Measurements from ENCODE around the gene CD209. TPM values are rescaled to one million over a fixed set of nuclear protein-coding genes. Genes with fewer than 3 reads are reported as not detected.
A peak's percentile ranks its signal among the peaks of the same experiment; 100 is the strongest.
"Not testable (repeated sequence)": the region's sequence is repeated elsewhere in the genome, so short reads cannot be mapped to it uniquely, and the experiment has no call there.

Gene CD209, protein sequence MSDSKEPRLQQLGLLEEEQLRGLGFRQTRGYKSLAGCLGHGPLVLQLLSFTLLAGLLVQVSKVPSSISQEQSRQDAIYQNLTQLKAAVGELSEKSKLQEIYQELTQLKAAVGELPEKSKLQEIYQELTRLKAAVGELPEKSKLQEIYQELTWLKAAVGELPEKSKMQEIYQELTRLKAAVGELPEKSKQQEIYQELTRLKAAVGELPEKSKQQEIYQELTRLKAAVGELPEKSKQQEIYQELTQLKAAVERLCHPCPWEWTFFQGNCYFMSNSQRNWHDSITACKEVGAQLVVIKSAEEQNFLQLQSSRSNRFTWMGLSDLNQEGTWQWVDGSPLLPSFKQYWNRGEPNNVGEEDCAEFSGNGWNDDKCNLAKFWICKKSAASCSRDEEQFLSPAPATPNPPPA
- total RNA-seq = not detected in 2 replicates

DNA sequence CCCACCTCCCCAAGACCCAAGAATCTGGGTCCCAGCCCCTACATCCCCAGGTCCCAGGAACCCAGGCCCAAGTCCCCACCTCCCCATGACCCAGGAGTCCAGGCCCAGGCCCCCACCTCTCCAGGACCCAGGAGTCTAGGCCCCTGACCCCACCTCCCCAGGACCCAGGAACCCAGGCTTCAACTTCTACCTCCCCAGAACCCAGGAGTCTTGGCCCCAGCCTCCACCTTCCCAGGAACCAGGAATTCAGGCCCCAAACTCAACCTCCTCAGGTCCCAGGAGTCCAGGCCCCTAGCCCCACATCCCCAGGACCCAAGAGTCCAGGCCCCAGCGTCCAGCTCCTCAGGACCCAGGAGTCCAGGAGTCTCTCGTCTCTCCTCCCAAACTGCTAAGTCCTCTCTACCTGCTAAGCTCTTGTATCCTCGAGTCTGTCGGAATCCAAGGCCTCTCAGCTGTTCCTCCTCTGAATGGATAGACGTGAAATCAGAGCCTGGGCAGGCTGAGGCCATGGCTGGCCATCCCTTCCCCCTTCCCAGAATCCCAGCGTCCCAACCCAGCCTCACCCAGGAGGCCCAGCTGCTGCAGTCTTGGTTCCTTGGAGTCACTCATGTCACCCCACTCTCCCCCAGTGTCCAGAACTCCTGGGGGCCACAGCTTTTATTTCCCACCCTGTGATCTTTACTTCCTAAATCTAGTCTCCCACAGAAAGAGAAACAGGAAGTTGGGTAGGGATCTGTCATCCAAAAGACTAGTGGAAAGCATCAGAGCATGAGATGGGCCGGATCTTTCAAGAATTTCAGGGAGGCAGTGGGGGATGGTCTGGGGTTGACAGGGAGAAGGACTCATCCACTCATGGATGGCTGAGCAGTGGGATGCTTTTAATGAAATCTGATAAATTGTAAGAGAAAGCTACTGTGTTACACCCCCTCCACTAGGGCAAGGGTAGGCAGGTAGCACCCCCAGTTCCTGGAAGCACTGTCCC is at the start of gene CD209:
Gene CD209 (minus strand): TSS at position 632 of the 982 bp plus-strand sequence. CDS start 23 bp downstream, at position 609.
- Mint-ChIP-seq H3K4me3 (no peak within 1 kb of the TSS), H3K36me3 (ENCODE audit: low read depth) (no peaks in the 10 kb centered on the region), H3K27me3 (ENCODE audit: insufficient read depth) (peaks cover 5% of the 10 kb centered on the region), H3K9me3 (peaks cover 30% of the 10 kb centered on the region), H3K4me1 (ENCODE audit: low read depth) (peaks cover 9% of the 10 kb centered on the region), H3K27ac (no peak within 1 kb of the TSS)
- intact Hi-C loops (cut with micrococcal nuclease) = no loop called here
- DNase-seq (ENCODE audit: low spot score) = no peak

DNA sequence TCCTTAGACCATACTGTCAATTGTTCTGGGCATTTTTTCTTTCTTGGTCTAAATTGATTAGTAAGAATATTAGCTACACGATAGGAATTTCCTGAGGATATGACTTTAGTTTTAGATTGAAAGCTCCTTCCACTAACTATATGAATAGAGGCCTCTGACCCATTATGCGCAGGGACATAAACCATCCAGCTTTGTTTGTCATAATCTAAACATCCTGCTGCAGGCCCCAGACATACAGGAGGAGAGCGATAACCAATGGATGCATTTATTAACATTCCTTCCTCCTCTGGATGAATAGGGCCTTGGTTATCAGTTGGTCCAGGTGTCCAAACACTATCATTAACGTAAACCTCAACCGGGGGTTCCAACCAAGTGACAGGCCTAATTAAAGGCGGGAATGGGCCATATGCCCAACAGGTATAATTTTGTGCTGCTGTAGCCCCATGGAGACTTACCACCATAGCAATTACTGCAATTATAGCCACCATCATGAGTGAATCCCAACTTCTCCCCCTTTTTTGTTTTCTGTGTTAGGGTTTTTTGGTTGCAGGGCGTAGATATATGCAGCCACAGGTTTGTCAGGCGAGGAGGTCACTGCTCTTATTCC is 48.3 kb upstream of the CD209 start:
- Mint-ChIP-seq H3K27me3 (ENCODE audit: insufficient read depth) (peaks cover 29% of the 10 kb centered on the region), H3K27ac (no peak overlapping the region), H3K4me3 (no peak overlapping the region), H3K36me3 (ENCODE audit: low read depth) (no peaks in the 10 kb centered on the region), H3K9me3 (no peaks in the 10 kb centered on the region), H3K4me1 (ENCODE audit: low read depth) (peaks cover 11% of the 10 kb centered on the region)
- intact Hi-C loops (cut with micrococcal nuclease) = loop anchor here (10.0 kb wide), 1 partner anchor 441 kb away; no protein-coding TSS in a partner anchor
- DNase-seq (ENCODE audit: low spot score) = no peak

DNA sequence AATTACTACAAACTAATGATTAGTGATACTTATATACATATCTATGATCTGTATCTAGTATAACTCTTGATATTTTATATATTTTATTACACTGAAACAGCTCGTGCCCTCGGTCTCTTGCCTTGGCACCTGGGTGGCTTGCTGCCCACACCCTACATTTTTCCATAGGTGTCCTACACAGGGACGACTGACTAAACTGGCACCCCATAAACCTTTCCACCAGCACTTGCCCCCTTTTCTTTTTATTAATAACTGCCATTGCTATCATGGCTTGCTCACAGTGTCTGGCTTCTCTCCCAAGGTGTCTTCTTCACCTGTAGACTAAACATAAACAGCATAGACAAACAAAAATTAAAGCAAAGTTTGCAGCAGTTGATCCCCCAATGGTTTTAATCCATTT is 46.2 kb upstream of the CD209 start:
- intact Hi-C loops (cut with micrococcal nuclease) = loop anchor here (10.0 kb wide), 1 partner anchor 439 kb away; no protein-coding TSS in a partner anchor
- H3K27me3 Mint-ChIP-seq (ENCODE audit: insufficient read depth) = peaks cover 32% of the 10 kb centered on the region
- no peak for DNase-seq (ENCODE audit: low spot score)

DNA sequence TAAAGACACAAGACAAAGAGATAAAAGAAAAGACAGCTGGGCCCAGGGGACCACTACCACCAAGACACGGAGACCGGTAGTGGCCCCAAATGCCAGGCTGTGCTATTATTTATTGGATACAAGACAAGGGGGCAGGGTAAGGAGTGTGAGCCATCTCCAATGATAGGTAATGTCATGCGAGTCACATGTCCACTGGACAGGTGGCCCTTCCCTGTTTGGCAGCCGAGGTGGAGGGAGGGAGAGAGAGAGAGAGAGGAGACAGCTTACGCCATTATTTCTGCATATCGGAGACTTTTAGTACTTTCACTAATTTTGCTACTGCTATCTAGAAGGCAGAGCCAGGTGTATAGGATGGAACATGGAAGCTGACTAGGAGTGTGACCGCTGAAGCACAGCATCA is 45.4 kb upstream of the CD209 start:
- H3K4me1 Mint-ChIP-seq (ENCODE audit: low read depth); H3K9me3 Mint-ChIP-seq; H3K36me3 Mint-ChIP-seq (ENCODE audit: low read depth); H3K4me3 Mint-ChIP-seq; H3K27ac Mint-ChIP-seq; DNase-seq (ENCODE audit: low spot score): not testable (repeated sequence)
- peaks cover 37% of the 10 kb centered on the region for H3K27me3 Mint-ChIP-seq (ENCODE audit: insufficient read depth)
- intact Hi-C loops (cut with micrococcal nuclease) = loop anchor here (10.0 kb wide), 1 partner anchor 438 kb away; no protein-coding TSS in a partner anchor

More for the DNA sequence above, 46.2 kb upstream of the CD209 start:
- H3K4me3 Mint-ChIP-seq = no peak overlapping the region
- peak overlapping the region; percentile 5 for H3K27ac Mint-ChIP-seq
- no peaks in the 10 kb centered on the region for H3K9me3 Mint-ChIP-seq
- no peaks in the 10 kb centered on the region for H3K4me1 Mint-ChIP-seq (ENCODE audit: low read depth)
- H3K36me3 Mint-ChIP-seq (ENCODE audit: low read depth) = no peaks in the 10 kb centered on the region

DNA sequence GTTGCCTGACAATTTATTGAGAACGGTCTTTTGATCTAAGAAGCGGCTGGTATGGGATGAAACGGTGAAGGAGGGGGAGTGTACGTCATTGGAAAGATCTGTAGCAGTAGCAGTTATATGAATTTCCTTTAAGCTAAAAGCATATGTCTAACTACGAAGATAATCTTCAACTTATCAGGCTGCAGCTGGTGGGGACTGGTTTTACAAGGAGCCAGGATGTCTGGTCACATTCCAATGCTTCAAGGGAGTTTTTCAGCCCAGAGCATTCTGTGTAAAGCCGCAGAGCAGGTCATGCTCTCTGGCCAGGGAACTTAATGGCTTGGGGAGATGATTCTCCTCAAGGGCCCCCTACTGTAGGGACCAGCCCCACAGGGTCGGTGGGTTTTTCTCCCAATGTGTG is 44.9 kb upstream of the CD209 start:
- Mint-ChIP-seq H3K9me3 (no peaks in the 10 kb centered on the region), H3K4me3 (no peak overlapping the region), H3K4me1 (ENCODE audit: low read depth) (no peaks in the 10 kb centered on the region), H3K27me3 (ENCODE audit: insufficient read depth) (peaks cover 39% of the 10 kb centered on the region), H3K36me3 (ENCODE audit: low read depth) (no peaks in the 10 kb centered on the region), H3K27ac (no peak overlapping the region)
- no peak for DNase-seq (ENCODE audit: low spot score)
- intact Hi-C loops (cut with micrococcal nuclease) = loop anchor here (10.0 kb wide), 1 partner anchor 437 kb away; no protein-coding TSS in a partner anchor

DNA sequence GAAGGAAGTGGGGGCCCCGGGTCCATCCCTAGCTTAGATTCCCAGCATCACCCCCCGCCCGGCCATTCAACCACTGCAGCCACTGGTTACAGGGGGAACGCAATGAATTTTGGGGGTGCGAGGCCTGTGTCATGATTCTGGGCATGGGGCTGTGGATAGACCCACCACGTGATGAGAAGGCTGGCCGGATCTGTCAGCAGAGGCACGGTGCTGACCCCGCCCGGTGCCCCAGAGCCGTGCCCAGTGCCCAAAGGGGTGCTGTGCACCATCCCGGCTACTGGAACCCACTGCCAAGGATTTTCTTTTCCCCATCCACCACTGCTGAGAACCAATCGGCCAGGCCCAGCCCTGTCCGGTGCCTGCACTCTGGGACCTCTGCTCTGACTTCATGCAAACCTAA is 43.1 kb upstream of the CD209 start:
- Mint-ChIP-seq H3K4me1 (ENCODE audit: low read depth) (no peaks in the 10 kb centered on the region), H3K27ac (no peak overlapping the region), H3K27me3 (ENCODE audit: insufficient read depth) (peaks cover 40% of the 10 kb centered on the region), H3K36me3 (ENCODE audit: low read depth) (no peaks in the 10 kb centered on the region), H3K4me3 (no peak overlapping the region), H3K9me3 (peaks cover 3% of the 10 kb centered on the region)
- no peak for DNase-seq (ENCODE audit: low spot score)
- intact Hi-C loops (cut with micrococcal nuclease) = loop anchor here (10.0 kb wide), 1 partner anchor 436 kb away; no protein-coding TSS in a partner anchor

DNA sequence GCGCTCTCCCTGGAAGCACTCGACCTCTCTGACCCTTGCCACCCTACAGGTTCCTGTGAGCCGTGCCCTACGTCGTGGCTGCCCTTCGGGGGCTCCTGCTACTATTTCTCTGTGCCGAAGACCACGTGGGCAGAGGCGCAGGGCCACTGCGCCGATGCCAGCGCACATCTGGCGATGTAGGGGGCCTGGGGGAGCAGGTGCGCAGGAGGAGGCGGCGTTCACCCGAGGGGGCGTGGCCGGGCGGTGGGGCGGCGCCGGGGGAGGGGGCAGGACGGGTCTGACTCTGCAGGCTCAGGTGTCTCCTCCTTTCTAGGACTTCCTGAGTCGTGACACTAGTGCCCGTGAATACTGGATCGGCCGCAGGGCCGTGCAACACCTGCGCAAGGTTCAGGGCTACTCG is 42.1 kb upstream of the CD209 start:
- no peak overlapping the region for H3K4me3 Mint-ChIP-seq
- H3K27me3 Mint-ChIP-seq (ENCODE audit: insufficient read depth) = peaks cover 43% of the 10 kb centered on the region
- intact Hi-C loops (cut with micrococcal nuclease) = no loop called here
- peaks cover 4% of the 10 kb centered on the region for H3K9me3 Mint-ChIP-seq
- no peaks in the 10 kb centered on the region for H3K4me1 Mint-ChIP-seq (ENCODE audit: low read depth)
- H3K36me3 Mint-ChIP-seq (ENCODE audit: low read depth) = no peaks in the 10 kb centered on the region
- no peak overlapping the region for H3K27ac Mint-ChIP-seq
- DNase-seq (ENCODE audit: low spot score) = no peak

DNA sequence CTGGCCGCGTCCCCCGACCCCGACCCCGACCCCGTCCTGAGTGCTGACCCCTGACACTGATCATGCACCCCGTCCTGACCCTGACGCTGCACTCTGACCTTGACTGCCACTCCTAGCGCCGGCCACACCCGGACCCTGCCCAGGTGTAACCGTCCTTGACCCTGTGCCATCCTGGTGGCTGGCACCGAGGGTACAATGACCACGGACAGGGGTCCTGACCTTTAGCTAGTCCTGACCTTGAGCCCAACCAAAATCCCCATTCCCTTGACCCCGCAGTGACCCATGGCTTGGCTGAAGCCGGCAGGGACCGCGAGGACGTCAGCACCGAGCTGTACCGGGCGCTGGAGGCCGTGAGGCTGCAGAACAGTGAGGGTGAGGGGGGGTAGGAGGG is 41.6 kb upstream of the CD209 start:
- Mint-ChIP-seq H3K4me3 (no peak overlapping the region), H3K4me1 (ENCODE audit: low read depth) (no peaks in the 10 kb centered on the region), H3K27ac (no peak overlapping the region), H3K9me3 (peaks cover 4% of the 10 kb centered on the region), H3K36me3 (ENCODE audit: low read depth) (no peaks in the 10 kb centered on the region), H3K27me3 (ENCODE audit: insufficient read depth) (peaks cover 44% of the 10 kb centered on the region)
- no peak for DNase-seq (ENCODE audit: low spot score)
- intact Hi-C loops (cut with micrococcal nuclease) = no loop called here

DNA sequence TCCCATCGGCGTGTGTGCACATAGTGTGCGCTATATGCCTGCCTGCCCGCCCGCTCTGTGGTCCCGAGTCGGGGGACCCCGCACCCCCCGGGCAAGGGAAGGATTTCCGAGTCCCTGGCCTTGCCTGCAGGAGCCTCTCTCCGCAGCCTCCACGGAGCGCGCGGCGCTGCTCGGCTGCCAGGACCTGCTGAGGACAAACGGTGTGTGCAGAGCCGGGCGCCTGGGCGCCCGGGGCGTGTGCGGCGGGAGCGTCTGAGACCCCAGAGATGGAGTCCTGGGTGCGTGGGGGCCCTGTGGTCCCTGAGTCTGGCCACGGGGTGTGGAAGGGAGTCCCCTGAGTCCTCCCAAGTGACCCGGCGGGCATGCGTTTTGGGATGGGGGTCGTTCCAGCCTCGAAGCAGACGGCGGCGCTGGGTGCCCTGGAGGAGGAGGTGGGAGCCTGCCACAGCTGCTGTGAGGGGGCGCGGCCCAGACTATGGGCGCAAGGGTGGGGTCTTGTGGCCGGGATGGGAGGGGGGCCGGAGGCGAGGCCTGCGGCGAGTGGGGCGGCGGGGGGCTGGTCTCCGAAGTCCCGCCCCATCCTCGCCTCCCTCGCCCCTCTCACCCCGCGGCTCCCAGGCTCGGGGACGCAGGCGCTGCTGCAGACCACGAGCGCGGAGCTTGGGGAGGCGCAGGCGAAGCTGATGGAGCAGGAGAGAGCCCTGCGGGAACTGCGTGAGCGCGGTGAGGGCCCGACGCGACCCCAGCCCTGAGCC is 41.0 kb upstream of the CD209 start:
- Mint-ChIP-seq H3K36me3 (ENCODE audit: low read depth) (no peaks in the 10 kb centered on the region), H3K27me3 (ENCODE audit: insufficient read depth) (peaks cover 48% of the 10 kb centered on the region), H3K4me3 (no peak overlapping the region), H3K4me1 (ENCODE audit: low read depth) (no peaks in the 10 kb centered on the region), H3K27ac (no peak overlapping the region), H3K9me3 (peaks cover 4% of the 10 kb centered on the region)
- intact Hi-C loops (cut with micrococcal nuclease) = no loop called here
- DNase-seq (ENCODE audit: low spot score) = no peak

DNA sequence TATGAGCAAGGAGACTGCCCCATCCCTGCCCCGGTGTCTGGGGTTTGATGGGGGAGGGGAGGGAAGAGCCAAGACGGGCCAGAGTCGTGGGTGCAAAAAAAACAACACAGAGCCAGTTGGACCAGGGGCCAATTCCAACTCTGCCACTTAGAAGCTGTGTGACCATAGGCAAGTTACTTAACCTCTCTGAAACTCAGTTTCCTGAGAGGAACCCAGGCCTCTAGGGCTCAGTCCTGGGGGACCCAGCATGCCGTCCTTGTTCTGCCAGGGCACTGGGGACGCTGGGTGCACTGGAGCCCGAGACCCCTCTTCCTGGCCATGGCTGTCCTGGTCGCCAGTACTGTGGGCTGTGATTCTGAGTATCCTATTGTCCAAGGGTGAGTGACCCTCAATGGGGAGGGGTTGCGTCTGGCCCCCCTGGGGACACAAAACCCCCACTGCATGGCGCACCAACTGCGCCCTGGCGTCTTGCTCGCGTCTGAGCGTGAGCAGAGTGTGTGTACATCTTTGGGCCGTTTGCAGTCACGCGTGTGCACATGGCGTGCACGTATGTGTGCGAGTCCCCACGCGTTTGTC is 40.4 kb upstream of the CD209 start:
- H3K27me3 Mint-ChIP-seq (ENCODE audit: insufficient read depth) = peaks cover 54% of the 10 kb centered on the region
- peaks cover 4% of the 10 kb centered on the region for H3K9me3 Mint-ChIP-seq
- H3K27ac Mint-ChIP-seq = no peak overlapping the region
- intact Hi-C loops (cut with micrococcal nuclease) = no loop called here
- H3K4me3 Mint-ChIP-seq = no peak overlapping the region
- H3K36me3 Mint-ChIP-seq (ENCODE audit: low read depth) = no peaks in the 10 kb centered on the region
- no peak for DNase-seq (ENCODE audit: low spot score)
- H3K4me1 Mint-ChIP-seq (ENCODE audit: low read depth) = no peaks in the 10 kb centered on the region

DNA sequence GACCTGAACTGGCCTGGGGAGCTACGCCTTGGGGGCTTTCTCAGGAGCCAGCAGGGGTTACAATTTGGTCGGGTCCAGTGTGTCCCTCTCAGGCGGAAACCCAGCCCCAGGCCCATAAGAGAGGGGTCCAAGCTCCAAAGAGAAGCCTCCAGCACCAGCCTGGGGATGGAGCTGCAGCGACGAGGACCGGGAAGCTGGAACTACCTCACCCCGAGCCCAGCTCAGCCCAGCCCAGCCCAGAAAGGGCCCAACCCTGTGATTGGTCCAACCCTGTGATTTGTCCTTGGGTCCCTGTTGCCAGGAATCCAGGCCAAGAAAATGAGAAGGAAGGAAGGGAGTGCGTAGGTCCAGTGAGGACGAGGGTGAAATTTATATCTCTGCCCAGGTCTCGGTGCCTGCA is 39.8 kb upstream of the CD209 start:
- H3K36me3 Mint-ChIP-seq (ENCODE audit: low read depth) = no peaks in the 10 kb centered on the region
- no peak overlapping the region for H3K4me3 Mint-ChIP-seq
- intact Hi-C loops (cut with micrococcal nuclease) = no loop called here
- no peak for DNase-seq (ENCODE audit: low spot score)
- no peaks in the 10 kb centered on the region for H3K4me1 Mint-ChIP-seq (ENCODE audit: low read depth)
- no peak overlapping the region for H3K27ac Mint-ChIP-seq
- H3K9me3 Mint-ChIP-seq = peaks cover 4% of the 10 kb centered on the region
- H3K27me3 Mint-ChIP-seq (ENCODE audit: insufficient read depth) = peaks cover 52% of the 10 kb centered on the region

DNA sequence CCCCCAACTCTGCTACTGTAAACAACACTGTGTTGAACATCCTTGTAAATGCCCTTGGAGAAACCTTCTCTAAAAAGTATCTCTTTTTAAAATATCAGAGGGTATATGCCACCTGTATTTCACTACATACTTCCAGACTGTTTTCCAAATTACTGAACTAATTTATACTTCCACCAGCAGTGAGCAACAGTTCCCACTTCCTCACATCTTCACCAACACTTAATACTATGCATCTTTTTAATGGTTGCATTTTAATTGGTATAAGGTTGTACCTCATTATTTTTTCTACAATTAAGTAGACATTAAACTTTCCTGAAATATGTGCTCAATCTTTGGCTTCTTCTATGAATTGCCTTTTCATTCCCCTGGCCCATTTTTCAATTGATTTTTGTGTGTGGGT is 37.5 kb upstream of the CD209 start:
- no peak overlapping the region for H3K27ac Mint-ChIP-seq
- intact Hi-C loops (cut with micrococcal nuclease) = no loop called here
- no peak for DNase-seq (ENCODE audit: low spot score)
- no peak overlapping the region for H3K4me3 Mint-ChIP-seq
- H3K4me1 Mint-ChIP-seq (ENCODE audit: low read depth) = no peaks in the 10 kb centered on the region
- H3K27me3 Mint-ChIP-seq (ENCODE audit: insufficient read depth) = peaks cover 44% of the 10 kb centered on the region
- peaks cover 4% of the 10 kb centered on the region for H3K9me3 Mint-ChIP-seq
- H3K36me3 Mint-ChIP-seq (ENCODE audit: low read depth) = no peaks in the 10 kb centered on the region
